Mucosa of descending colon (tissue), 3 donors: ENCODE results near the gene RHEBL1. TPM values are rescaled to one million over a fixed set of nuclear protein-coding genes. Genes with fewer than 3 reads are reported as not detected.

Experiments used
- ATAC-seq: fragments of 200-7000 bp; cut with Tn5 transposase; one replicate; pipeline ENCODE4 v1.9.1; 2020; ENCODE audit warnings: mild to moderate bottlenecking, moderate library complexity
- DNase-seq, 3 donors: peaks; one replicate each; pipeline ENCODE4 v3.0.0-alpha.2; 2020
- H3K36me3 ChIP-seq: fragments of 200-600 bp; one replicate; pipeline ENCODE4 v1.8.0; 2021; ENCODE audit warnings: low read depth, mild to moderate bottlenecking
- H3K4me1 ChIP-seq: fragments of 200-600 bp; one replicate; pipeline ENCODE4 v1.8.0; 2021; ENCODE audit warnings: low read depth, mild to moderate bottlenecking
- H3K4me3 ChIP-seq: fragments of 200-600 bp; one replicate; pipeline ENCODE4 v1.8.0; 2021; ENCODE audit warnings: mild to moderate bottlenecking
- H3K9me3 ChIP-seq: fragments of 200-600 bp; one replicate; pipeline ENCODE4 v1.8.0; 2021; ENCODE audit warnings: mild to moderate bottlenecking
- CTCF ChIP-seq: fragments of 200-600 bp; IDR thresholded peaks from one replicate; pipeline ENCODE4 v1.8.0; 2022; ENCODE audit warnings: antibody characterized with exemption, mild to moderate bottlenecking
- intact Hi-C, 2 donors: fragments of 100-400 bp; cut with DNase I in 1 of 2; cut with micrococcal nuclease in 1 of 2; formaldehyde crosslinking; loops; one replicate each; pipeline versions ENCODE4 v1.11.0 to v1.11.1; 2022; cut with DNase I, micrococcal nuclease
- total RNA-seq, 3 donors: library from RNA; stranded (reverse); fragmentation: NEBNext Ultra II Directional in 2 of 3; extraction: Animal tissue kit (Norgen Biotek cat#: 25700) in 2 of 3; gene quantifications; one replicate each; pipeline versions ENCODE4 v1.2.1 to v1.2.4, GENCODE V29; 2021 to 2023
- donor health status: DM: no; HTN: no; CAD: no; lungs with moderate emphysema.
- donor health status: DM: no; HTN: no; CAD: no.
- donor health status: DM: no; HTN: yes; CAD: no.

RHEBL1 gene
- total RNA-seq, 3 donors from 2014 or later = 0.23 to 0.58 (median 0.38) TPM

DNA sequence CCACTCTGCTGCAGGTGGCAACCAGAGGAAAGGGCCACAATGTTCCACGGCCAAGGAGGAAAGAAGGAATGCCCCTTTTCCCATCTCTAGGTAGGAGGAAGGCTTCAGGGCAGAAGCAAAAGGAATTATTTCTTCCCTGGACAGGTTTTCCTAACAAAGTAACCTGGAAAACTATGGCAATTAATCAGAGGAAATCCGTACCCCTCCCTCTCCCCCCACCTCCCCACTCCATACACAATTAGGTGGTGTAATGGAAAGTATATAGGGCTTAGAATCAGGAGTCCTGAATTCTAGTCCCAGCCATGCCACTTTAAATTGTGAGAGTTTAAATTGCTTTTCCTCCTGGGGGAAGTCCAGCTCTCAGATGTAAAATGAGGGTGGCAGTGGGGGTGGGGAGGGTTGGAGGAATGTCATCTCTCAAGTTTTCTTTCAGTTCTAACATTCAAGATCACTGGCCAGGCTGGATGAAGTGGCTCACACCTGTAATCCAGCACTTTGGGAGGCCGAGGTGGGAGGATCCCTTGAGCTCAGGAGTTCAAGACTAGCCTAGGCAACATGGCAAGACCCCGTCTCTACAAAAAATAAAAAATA is 23.1 kb upstream of the RHEBL1 start:
- Histone ChIP-seq H3K9me3 (no peaks in the 10 kb centered on the region), H3K36me3 (no peaks in the 10 kb centered on the region), H3K4me3 (no peak overlapping the region), H3K4me1 (peaks cover 36% of the 10 kb centered on the region)
- TF ChIP-seq CTCF = no peak
- intact Hi-C loops = no loop called here
- ATAC-seq (no peak), DNase-seq (no peak)

- Histone ChIP-seq H3K36me3 (no peaks in the 10 kb centered on the region), H3K4me3 (no peak overlapping the region), H3K9me3 (no peaks in the 10 kb centered on the region), H3K4me1 (peaks cover 36% of the 10 kb centered on the region)
- ATAC-seq (peak; percentile 18), DNase-seq (peak in 1 of 3 donors; percentile 34)
- intact Hi-C loops = no loop called here
- no peak for TF ChIP-seq CTCF
Measured at GRCh38 chr12:49092086-49092815, 22.5 kb upstream of the RHEBL1 start.

DNA sequence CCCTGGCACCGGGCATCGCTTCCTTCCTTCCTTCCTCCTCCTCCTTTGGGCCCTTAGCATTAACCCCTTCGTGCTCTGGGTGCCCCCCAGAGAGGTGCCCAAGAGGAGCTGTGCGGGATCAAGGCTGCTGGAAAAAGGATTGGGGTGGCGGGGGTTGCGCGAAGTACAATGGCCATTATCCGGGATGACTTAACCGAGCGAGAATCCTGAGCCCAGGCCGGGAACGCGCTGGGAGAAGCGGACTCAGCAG is 22.0 kb upstream of the RHEBL1 start:
- Histone ChIP-seq H3K9me3 (no peaks in the 10 kb centered on the region), H3K36me3 (no peaks in the 10 kb centered on the region), H3K4me1 (peaks cover 36% of the 10 kb centered on the region), H3K4me3 (no peak overlapping the region)
- ATAC-seq (no peak), DNase-seq (no peak)
- intact Hi-C loops = no loop called here
- TF ChIP-seq CTCF = no peak

GRCh38 chr12:49091056-49091835 is 21.5 kb upstream of the RHEBL1 start:
- no peak for ATAC-seq
- Histone ChIP-seq H3K9me3 (no peaks in the 10 kb centered on the region), H3K36me3 (no peaks in the 10 kb centered on the region), H3K4me1 (peaks cover 36% of the 10 kb centered on the region), H3K4me3 (no peak overlapping the region)
- intact Hi-C loops = no loop called here
- DNase-seq = no peak
- TF ChIP-seq CTCF = no peak

- peak; percentile 7 for ATAC-seq
- H3K4me3 ChIP-seq = no peak overlapping the region
- DNase-seq = no peak
- TF ChIP-seq CTCF = no peak
- no peaks in the 10 kb centered on the region for H3K9me3 ChIP-seq
- no peaks in the 10 kb centered on the region for H3K36me3 ChIP-seq
- intact Hi-C loops = loop anchor here (5.0 to 10.0 kb wide), 2 partner anchors 32 to 145 kb away; no protein-coding TSS in a partner anchor
- H3K4me1 ChIP-seq = peaks cover 36% of the 10 kb centered on the region
Measured at GRCh38 chr12:49089821-49090773, 20.3 kb upstream of the RHEBL1 start.
